GM12873 (cell line): ENCODE data around the gene TLR2.

Experiments
- TF ChIP-seq, protein P1 (sequence below): IDR thresholded peaks from 2 replicates; pipeline ENCODE4 v1.5.1; 2012; ENCODE audit warnings: low read depth, mild to moderate bottlenecking, moderate library complexity, low read length, control low read depth; ENCODE audit not compliant: insufficient read depth; ENCODE audit errors: missing control alignments

The TLR2 gene

GRCh38 chr4:153722036-153722435 is 38.0 kb downstream of the TLR2 start:
- TF ChIP-seq, protein P1, sequence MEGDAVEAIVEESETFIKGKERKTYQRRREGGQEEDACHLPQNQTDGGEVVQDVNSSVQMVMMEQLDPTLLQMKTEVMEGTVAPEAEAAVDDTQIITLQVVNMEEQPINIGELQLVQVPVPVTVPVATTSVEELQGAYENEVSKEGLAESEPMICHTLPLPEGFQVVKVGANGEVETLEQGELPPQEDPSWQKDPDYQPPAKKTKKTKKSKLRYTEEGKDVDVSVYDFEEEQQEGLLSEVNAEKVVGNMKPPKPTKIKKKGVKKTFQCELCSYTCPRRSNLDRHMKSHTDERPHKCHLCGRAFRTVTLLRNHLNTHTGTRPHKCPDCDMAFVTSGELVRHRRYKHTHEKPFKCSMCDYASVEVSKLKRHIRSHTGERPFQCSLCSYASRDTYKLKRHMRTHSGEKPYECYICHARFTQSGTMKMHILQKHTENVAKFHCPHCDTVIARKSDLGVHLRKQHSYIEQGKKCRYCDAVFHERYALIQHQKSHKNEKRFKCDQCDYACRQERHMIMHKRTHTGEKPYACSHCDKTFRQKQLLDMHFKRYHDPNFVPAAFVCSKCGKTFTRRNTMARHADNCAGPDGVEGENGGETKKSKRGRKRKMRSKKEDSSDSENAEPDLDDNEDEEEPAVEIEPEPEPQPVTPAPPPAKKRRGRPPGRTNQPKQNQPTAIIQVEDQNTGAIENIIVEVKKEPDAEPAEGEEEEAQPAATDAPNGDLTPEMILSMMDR: no peak

GRCh38 chr4:153724606-153725005 is 40.5 kb downstream of the TLR2 start:
- TF ChIP-seq, protein P1: no peak

DNA sequence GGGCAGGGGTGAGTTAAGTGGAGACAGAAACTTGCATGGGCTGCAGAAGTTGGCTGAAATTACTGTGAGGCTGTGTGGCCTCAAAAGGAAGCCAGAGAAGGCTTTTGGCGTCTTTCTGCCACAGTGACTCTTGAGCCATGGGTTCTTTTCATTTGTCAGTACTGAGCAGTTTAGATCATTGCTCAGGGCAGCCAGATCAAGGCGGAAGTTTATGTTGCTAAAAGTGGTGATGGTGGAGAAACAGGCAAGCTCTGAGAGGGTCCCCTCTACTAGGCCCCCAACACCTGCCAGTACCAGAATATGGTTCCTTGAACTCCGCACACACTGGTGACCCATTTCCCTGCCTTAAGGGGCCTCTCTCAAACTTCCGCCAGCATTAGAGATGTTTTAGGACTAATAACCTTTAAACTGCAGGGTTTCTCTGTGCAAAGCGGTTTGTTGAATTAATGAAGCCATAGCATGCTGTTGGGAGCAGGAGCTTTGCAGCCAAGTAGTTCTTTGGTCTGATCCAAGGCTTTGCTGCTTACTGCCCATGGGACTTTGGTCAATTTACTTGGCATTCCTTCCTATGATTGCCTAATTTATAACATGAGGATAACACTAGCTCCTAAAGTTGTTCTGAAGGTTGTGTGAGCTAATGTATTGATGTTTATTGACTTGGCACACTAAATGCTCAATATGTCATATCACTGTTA is 41.2 kb downstream of the TLR2 start:
- TF ChIP-seq, protein P1: no peak

DNA sequence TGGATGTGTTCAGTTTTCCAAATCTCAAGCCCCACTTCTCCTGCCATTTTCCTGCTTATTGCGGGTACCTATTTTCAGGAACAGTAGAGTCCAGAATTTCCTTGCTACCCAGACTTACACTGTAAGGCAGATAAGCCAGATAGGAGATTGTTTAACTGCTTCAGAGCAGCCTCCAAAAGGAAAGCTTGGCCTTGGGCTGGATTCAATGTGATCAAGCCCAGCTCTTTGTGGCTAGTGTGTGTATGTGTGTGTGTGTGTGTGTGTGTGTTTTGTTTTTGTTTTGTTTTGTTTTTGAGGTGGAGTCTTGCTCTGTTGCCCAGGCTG is 41.7 kb downstream of the TLR2 start:
- TF ChIP-seq, protein P1: no peak

- TF ChIP-seq, protein P1: no peak
Measured at GRCh38 chr4:153728151-153728550, 44.1 kb downstream of the TLR2 start.

DNA sequence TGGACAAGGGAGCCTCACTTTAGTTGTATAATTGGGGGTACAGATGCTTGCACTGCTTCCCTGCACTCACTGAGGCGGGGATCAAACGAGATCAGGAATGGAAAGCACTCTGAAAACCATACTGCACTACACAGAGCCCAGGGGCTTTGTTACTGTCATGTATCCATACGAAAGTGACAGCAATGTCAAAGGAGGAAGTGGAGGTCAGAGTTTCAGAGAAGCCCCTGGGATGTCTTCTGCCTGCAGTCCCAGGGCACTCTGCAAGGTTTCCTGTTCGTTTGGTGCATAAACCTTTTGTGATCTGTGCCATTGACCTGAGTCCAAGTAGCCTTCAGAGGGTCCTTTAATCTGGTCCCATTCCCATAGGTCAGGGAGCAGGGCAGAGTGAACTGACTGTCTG is 44.6 kb downstream of the TLR2 start:
- TF ChIP-seq, protein P1: no peak

GRCh38 chr4:153729895-153730294 is 45.8 kb downstream of the TLR2 start:
- TF ChIP-seq, protein P1: no peak
